Progenitor cell of endocrine pancreas (in vitro differentiated cells): ENCODE measurements around the gene KCNK1. TPM values are rescaled to one million over a fixed set of nuclear protein-coding genes. Genes with fewer than 3 reads are reported as not detected.
"Not testable (repeated sequence)": the region's sequence is repeated elsewhere in the genome, so short reads cannot be mapped to it uniquely, and the experiment has no call there.

ENCODE experiments used
- DNase-seq: peaks from one replicate; pipeline ENCODE4 v3.0.0; 2021; ENCODE audit warnings: low spot score; ENCODE audit not compliant: unreplicated experiment
- H3K27ac Mint-ChIP-seq: 2 replicates; pipeline ENCODE4 v1.8.0; 2021; ENCODE audit warnings: mild to moderate bottlenecking, moderate library complexity, mixed read lengths
- H3K27me3 Mint-ChIP-seq: 2 replicates; pipeline ENCODE4 v1.8.0; 2021; ENCODE audit warnings: mixed read lengths
- H3K36me3 Mint-ChIP-seq: 2 replicates; pipeline ENCODE4 v1.8.0; 2022; ENCODE audit warnings: mixed read lengths; ENCODE audit not compliant: insufficient read depth
- H3K4me1 Mint-ChIP-seq: 2 replicates; pipeline ENCODE4 v1.8.0; 2021; ENCODE audit warnings: low read depth, mixed read lengths
- H3K4me3 Mint-ChIP-seq: 2 replicates; pipeline ENCODE4 v1.8.0; 2021; ENCODE audit warnings: low read depth, mild to moderate bottlenecking, moderate library complexity, mixed read lengths
- H3K9me3 Mint-ChIP-seq: 2 replicates; pipeline ENCODE4 v1.8.0; 2021; ENCODE audit warnings: low read depth, mixed read lengths
- CTCF ChIP-seq: fragments of 200-600 bp; sonication (generic); IDR thresholded peaks from one replicate; pipeline ENCODE4 v1.5.0; 2021; ENCODE audit warnings: antibody characterized with exemption, mild to moderate bottlenecking; ENCODE audit not compliant: unreplicated experiment
- total RNA-seq: library from RNA; stranded (reverse); gene quantifications from 2 replicates; pipeline ENCODE4 v1.2.1, GENCODE V29; 2021

Gene KCNK1
- total RNA-seq, 1 donor from 2014 or later: 9.7 TPM

GRCh38 chr1:233675893-233676292 is 62.0 kb downstream of the KCNK1 start:
- no peaks in the 10 kb centered on the region for H3K9me3 Mint-ChIP-seq
- no peak for TF ChIP-seq CTCF
- DNase-seq: no peak
- no peak overlapping the region for H3K4me3 Mint-ChIP-seq
- H3K27ac Mint-ChIP-seq: no peak overlapping the region
- H3K4me1 Mint-ChIP-seq: peaks cover 14% of the 10 kb centered on the region
- no peaks in the 10 kb centered on the region for H3K27me3 Mint-ChIP-seq
- peaks cover 18% of the 10 kb centered on the region for H3K36me3 Mint-ChIP-seq

- no peaks in the 10 kb centered on the region for H3K27me3 Mint-ChIP-seq
- no peak for TF ChIP-seq CTCF
- DNase-seq: no peak
- no peaks in the 10 kb centered on the region for H3K9me3 Mint-ChIP-seq
- no peak overlapping the region for H3K4me3 Mint-ChIP-seq
- H3K36me3 Mint-ChIP-seq: peaks cover 14% of the 10 kb centered on the region
- H3K27ac Mint-ChIP-seq: no peak overlapping the region
- peaks cover 12% of the 10 kb centered on the region for H3K4me1 Mint-ChIP-seq
Observed at GRCh38 chr1:233677690-233678354, 63.9 kb downstream of the KCNK1 start.

GRCh38 chr1:233679030-233679429 is 65.1 kb downstream of the KCNK1 start:
- H3K27me3 Mint-ChIP-seq: no peaks in the 10 kb centered on the region
- H3K4me1 Mint-ChIP-seq: peaks cover 11% of the 10 kb centered on the region
- H3K27ac Mint-ChIP-seq: no peak overlapping the region
- H3K9me3 Mint-ChIP-seq: no peaks in the 10 kb centered on the region
- peaks cover 12% of the 10 kb centered on the region for H3K36me3 Mint-ChIP-seq
- no peak for TF ChIP-seq CTCF
- H3K4me3 Mint-ChIP-seq: no peak overlapping the region
- DNase-seq: no peak

GRCh38 chr1:233679591-233680373 is 65.9 kb downstream of the KCNK1 start:
- Mint-ChIP-seq H3K27ac (no peak overlapping the region), H3K27me3 (no peaks in the 10 kb centered on the region), H3K9me3 (no peaks in the 10 kb centered on the region), H3K4me3 (no peak overlapping the region), H3K4me1 (peaks cover 14% of the 10 kb centered on the region), H3K36me3 (peaks cover 12% of the 10 kb centered on the region)
- no peak for DNase-seq
- TF ChIP-seq CTCF: no peak

- H3K4me1 Mint-ChIP-seq: peaks cover 15% of the 10 kb centered on the region
- no peak overlapping the region for H3K27ac Mint-ChIP-seq
Observed at GRCh38 chr1:233681285-233681684, 67.4 kb downstream of the KCNK1 start.

GRCh38 chr1:233686653-233687052 is 72.7 kb downstream of the KCNK1 start:
- H3K4me3 Mint-ChIP-seq, H3K9me3 Mint-ChIP-seq, H3K27ac Mint-ChIP-seq, DNase-seq, H3K36me3 Mint-ChIP-seq: not testable (repeated sequence)
- peaks cover 17% of the 10 kb centered on the region for H3K4me1 Mint-ChIP-seq
- H3K27me3 Mint-ChIP-seq: peaks cover 46% of the 10 kb centered on the region

More at GRCh38 chr1:233681285-233681684, 67.4 kb downstream of the KCNK1 start:
- Mint-ChIP-seq H3K4me3 (no peak overlapping the region), H3K27me3 (peaks cover 14% of the 10 kb centered on the region), H3K9me3 (no peaks in the 10 kb centered on the region), H3K36me3 (peaks cover 6% of the 10 kb centered on the region)
- no peak for DNase-seq
- TF ChIP-seq CTCF: no peak
